GM12875 (cell line): Measurements from ENCODE around the gene WDTC1.

Experiments
- H3K4me3 ChIP-seq: one replicate; pipeline ENCODE4 v1.5.1; 2011; ENCODE audit warnings: low read depth, low read length, control low read depth
- CTCF ChIP-seq: IDR thresholded peaks from 2 replicates; pipeline ENCODE4 v1.5.1; 2011; ENCODE audit warnings: low read depth, mild to moderate bottlenecking, control low read depth, inconsistent platforms, low read length, moderate library complexity, borderline replicate concordance; ENCODE audit not compliant: insufficient read depth

Gene WDTC1

GRCh38 chr1:27327964-27328363 is 93.5 kb downstream of the WDTC1 start:
- TF ChIP-seq CTCF, result no peak
- H3K4me3 ChIP-seq, result no peak overlapping the region

GRCh38 chr1:27330786-27331185 is 96.4 kb downstream of the WDTC1 start:
- H3K4me3 ChIP-seq, result no peak overlapping the region
- no peak for TF ChIP-seq CTCF

- no peak overlapping the region for H3K4me3 ChIP-seq
- no peak for TF ChIP-seq CTCF
Measured at GRCh38 chr1:27331426-27331825, 97.0 kb downstream of the WDTC1 start.

GRCh38 chr1:27331922-27332321 is 97.5 kb downstream of the WDTC1 start:
- no peak overlapping the region for H3K4me3 ChIP-seq
- TF ChIP-seq CTCF, result no peak

GRCh38 chr1:27332536-27333281 is 98.3 kb downstream of the WDTC1 start:
- no peak overlapping the region for H3K4me3 ChIP-seq
- peak; percentile 92 for TF ChIP-seq CTCF

- H3K4me3 ChIP-seq, result no peak overlapping the region
- TF ChIP-seq CTCF, result no peak
Measured at GRCh38 chr1:27333717-27334279, 99.4 kb downstream of the WDTC1 start.
